NK-92 (cell line): ENCODE measurements around the gene FIGNL2.
"Not testable (repeated sequence)": the region's sequence is repeated elsewhere in the genome, so short reads cannot be mapped to it uniquely, and the experiment has no call there.

ENCODE experiments used
- DNase-seq: peaks from one replicate; lab custom pipeline; 2025; ENCODE audit not compliant: unreplicated experiment; lab: John Stamatoyannopoulos, UW

Gene FIGNL2

DNA sequence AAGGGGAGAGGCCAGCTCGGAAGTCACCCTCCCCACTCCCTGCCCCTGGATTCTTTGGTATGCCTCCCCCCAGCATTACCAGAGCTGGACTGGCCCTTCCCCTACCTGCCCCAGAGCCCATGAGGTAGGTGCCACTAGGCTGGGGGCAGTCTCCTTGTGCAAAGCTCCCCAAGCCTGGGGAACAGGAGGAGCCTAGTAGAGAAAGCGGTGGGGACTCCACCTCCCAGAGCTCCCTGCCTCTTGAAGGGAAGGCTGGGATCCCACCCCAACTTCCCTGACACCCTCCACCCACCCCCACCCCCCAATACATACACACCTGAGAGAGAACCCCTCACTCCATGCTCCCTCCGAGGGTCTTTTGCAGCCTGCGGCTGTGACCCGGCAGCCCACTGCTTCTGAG, 30.4 kb downstream of the FIGNL2 start:
- no peak for DNase-seq

GRCh38 chr12:51817027-51817953, 31.2 kb downstream of the FIGNL2 start:
- no peak for DNase-seq

DNA sequence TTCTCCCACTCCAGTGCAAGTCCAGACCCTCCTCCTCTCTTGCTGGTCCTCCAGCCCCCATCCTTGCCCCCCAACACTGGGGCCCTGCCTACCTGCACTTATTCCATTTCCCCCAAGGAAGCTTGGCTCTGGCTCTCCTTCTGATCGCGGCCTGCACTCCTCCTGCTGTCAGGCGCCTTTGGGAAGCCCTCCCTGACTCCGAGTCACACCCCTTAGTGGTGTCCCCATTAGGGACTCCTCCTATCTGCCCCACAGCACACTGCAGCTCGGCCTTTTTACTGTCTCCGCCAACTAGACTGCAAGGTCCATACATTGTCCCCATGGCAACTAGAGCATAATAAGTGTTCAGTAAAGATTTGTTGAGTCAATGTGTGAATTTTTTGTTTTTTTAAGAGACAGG, 32.9 kb downstream of the FIGNL2 start:
- no peak for DNase-seq

DNA sequence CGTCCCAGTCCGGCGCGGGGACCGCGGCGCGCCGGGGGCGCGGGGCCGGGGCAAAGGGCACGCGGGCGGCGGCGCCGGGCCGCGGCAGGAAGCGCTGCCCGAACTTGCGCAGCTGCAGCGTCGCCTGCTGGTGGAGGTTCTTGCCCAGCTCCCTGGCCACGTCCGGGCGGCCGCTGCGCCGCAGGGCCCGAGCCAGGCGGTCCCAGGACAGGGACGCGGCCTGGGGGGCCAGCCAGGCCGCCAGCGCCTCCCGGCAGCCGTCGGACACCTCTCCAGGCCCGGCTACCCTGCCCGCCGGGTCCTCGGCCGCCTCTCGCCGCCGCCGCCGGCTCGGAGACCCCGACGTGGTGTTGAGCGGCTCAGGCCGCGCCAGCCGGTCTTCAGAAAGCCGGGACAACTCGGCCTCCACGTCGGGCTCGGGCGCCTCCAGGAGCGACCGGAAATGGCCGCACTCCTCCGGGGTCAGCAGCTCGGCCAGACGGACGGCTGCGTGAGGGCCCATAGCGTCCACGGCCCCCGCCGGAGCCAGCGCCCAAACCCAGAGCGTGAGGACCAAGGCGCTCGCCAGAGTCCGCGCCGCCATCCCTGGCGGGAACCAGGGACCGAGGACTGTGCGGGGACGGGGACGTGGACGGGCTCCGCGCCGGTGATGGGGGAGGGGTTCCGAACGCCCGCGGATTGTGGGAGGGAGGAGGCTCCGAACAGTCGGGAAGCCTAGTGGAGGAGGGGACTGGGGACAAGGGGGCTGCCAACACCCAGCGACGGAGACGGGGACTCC, 34.0 kb downstream of the FIGNL2 start:
- DNase-seq, result no peak

DNA sequence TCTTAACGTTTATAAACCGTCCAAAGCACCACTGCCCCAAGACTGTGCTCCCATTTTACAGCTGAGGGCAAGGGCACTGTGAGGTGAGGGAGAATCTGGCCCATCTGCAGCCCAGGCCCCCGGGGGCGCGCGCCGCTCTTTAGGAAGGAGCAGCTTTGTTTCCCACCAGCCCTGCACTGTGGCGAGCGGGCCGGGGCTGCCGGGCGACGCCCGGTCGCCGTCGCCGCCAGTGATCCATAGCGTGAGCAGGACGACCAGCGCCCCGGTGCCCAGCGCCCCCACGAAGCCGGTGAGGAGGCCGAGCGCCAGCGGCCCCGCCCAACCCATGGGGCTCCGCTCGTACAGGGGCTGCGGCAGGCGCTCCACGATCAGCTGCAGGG, 34.6 kb downstream of the FIGNL2 start:
- no peak for DNase-seq

DNA sequence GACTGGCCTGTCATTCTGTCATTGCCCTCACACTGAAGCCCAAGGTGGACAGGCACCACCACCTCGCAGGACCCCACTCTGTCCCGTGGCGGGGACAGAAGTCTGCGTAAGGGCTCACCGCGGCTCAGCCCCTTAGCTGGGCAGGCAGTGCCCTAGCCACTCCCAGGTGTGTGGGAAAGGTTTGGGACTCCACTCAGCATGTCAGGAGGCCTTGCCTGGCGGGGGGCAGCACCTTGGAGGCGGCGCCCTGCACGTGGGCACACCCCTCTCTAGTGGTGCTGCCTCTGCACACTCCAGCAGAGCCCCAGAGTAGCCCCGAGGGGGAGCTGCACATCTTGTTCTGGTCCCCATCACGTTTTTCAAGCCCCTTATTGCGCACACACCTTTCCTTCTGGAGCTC, 35.6 kb downstream of the FIGNL2 start:
- DNase-seq, result no peak

DNA sequence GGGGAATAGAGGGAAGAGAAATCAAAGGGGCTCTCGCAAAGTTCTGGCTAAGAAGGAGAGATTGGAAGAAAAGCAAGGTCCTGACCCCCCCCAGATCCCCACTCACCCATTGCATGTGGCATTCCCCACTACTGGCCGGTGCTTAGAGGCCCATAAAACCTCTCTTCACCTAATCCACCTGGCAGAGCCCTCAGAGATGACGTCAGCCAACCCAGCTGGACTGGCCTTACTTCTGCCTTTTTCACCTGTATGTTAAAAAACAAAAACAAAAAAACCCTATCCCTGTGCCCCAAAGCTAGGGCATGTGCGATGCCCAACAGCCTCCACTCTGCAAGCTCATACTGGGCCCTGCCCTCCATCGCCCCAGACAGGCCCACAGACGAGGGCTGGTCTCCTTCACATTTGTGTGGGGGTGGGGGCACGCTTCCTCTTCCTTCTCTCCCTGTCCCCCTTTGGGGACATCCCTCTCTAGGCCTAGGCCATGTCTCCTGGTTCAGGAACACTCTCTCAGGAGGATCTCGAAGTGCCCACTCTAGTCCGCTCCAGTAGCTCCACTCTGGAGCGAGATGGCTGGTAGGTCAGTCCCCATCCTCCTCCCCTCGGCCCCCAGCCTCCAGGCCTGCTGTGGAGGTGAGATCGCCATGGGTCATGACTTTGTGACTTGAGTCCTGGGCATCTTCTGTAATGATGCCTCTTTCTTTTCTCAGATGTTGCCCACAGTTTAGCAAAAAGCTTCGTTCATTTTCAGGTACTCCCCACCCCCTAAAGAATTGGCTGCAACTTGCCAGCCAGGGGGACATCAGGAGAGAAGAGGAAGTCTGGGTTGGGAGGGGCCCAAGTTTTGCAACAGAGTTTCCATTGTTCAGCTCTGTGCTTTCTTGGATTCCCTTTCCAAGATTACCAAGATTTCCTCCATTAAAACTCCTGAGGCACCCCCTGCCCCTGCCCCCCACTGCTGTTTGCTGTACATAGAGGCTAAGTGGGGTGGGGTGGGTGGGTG, 37.0 kb downstream of the FIGNL2 start:
- DNase-seq, result no peak

DNA sequence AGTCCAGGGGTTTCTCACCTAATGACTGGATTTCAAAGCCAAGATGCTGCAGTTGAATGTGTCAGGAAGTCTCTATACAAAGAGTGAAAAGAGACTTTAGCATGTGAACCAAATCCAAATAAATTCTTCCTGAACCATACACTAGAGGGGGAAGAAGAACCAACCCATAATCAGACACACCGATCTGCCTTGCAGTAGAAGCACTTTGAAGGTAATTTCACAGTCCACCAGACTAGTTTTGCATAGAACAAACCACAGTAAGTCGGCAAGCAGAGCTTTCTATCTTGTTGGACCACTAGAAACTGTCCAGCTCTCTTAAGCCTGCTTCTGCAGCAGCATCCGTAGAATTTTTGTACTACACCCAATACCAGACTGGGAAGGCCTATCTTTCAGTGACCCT, 39.3 kb downstream of the FIGNL2 start:
- DNase-seq, result no peak

DNA sequence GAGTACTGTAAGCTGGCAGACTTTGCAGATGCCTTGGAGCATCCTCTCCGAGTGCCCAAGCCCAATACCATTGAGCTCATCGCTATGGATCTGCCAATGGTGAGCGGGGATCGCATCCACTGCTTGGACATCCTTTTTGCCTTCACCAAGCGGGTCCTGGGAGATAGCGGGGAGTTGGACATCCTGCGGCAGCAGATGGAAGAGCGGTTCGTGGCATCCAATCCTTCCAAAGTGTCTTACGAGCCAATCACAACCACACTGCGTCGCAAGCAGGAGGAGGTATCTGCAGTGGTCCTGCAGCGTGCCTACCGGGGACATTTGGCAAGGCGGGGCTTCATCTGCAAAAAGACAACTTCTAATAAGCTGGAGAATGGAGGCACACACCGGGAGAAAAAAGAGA, 41.6 kb downstream of the FIGNL2 start:
- DNase-seq, result no peak

DNA sequence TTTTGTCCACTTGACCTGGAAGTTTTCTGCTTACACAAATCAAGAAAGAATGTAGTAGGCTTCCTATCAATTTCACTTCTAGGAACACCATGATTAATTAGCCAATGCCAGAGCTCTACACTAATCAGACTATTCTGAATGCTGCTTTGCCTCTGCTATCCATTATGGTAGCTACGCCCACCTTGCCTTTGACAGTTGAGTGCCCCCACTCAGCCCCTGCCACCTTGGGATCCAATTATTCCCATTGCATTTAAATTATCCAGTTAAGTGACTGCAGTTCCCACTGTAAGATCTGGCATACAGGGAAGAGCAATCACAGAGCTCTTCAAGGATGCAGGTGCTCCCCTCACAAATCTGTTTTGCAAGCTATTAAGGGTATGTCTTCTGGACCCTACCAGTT, 47.5 kb downstream of the FIGNL2 start:
- no peak for DNase-seq

DNA sequence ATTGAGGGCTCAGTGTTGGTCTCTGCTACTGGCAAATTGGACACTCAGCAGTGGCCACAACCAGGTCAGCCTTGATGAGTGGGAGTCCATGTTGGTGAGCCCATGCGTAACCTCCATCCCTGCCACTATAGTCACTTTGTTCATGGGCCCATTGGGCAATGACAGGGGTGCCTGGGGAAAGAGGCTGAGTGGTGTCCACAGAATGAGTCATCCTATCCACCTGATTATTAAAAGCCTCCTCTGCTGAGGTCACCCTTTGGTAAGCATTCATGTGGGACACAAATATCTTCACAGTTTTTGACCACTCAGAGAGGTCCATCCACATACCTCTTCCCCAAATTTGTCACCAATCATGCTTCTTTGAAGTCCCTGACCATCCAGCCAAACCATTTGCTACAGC, 50.0 kb downstream of the FIGNL2 start:
- DNase-seq, result no peak

GRCh38 chr12:51798051-51798450, 50.5 kb downstream of the FIGNL2 start:
- DNase-seq, result not testable (repeated sequence)

DNA sequence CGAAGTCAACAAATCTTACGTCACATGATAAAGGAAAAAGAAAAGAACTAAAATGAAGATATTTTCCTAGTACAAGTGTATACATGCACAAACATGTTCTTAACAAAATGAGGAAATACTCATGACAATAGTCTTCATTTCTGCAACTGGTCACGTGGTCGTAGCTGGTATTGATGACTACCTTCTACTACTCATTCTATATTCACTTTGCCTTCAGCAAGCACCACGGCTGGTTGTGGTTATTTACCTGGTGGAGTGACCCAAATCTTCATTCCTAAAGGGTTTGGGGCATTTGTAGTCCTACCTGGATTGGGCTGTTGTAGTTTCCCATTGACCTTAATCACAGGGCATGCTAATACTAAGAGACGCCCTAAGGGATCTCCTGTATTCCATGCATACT, 51.2 kb downstream of the FIGNL2 start:
- no peak for DNase-seq

GRCh38 chr12:51793201-51793600, 55.3 kb downstream of the FIGNL2 start:
- no peak for DNase-seq

DNA sequence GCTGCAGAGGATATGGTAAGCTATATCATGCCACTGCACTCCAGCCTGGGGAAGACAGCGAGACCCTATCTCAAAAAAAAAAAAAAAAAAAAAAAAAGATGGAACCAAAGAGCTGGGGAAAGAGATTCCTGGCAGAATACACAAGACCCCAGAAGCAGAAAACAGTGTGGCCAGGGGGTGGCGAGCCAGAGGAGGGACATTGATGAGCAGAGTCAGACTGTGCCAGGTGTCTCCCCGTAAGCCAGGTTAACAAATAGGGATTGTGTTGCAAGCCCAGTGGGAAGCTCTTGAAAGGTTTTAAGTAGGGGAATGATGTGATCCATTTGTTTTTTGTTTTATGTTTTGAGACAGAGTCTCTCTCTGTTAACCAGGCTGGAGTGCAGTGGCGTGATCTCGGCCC, 56.1 kb downstream of the FIGNL2 start:
- no peak for DNase-seq

- DNase-seq, result no peak
Observed at GRCh38 chr12:51788876-51789275, 59.6 kb downstream of the FIGNL2 start.

GRCh38 chr12:51785906-51786305, 62.6 kb downstream of the FIGNL2 start:
- DNase-seq, result no peak

DNA sequence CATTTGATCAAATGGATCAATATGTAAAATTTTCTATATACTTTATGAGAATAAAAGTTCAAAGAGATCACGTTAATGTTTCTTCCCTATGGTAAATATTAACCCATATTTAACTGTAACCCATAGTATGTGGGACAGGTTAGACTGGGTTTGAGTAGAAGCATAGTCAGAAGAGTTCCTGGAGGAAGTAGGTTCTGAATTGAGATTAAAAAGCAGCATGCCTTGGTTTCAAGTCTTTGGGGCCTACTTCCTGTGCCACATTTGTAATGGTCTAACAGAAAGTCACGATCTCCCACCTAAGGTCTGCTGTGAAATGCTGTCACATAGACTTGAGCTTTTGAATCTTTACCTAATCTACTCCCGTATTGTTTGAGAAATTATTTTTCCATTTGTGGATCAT, 63.8 kb downstream of the FIGNL2 start:
- DNase-seq, result no peak

- no peak for DNase-seq
Observed at GRCh38 chr12:51779876-51780275, 68.6 kb downstream of the FIGNL2 start.

- DNase-seq, result no peak
Observed at GRCh38 chr12:51777973-51778372, 70.5 kb downstream of the FIGNL2 start.

- DNase-seq, result no peak
Observed at GRCh38 chr12:51777457-51777856, 71.1 kb downstream of the FIGNL2 start.
